Measurements from ENCODE around the gene ELFN1.

Gene ELFN1

DNA sequence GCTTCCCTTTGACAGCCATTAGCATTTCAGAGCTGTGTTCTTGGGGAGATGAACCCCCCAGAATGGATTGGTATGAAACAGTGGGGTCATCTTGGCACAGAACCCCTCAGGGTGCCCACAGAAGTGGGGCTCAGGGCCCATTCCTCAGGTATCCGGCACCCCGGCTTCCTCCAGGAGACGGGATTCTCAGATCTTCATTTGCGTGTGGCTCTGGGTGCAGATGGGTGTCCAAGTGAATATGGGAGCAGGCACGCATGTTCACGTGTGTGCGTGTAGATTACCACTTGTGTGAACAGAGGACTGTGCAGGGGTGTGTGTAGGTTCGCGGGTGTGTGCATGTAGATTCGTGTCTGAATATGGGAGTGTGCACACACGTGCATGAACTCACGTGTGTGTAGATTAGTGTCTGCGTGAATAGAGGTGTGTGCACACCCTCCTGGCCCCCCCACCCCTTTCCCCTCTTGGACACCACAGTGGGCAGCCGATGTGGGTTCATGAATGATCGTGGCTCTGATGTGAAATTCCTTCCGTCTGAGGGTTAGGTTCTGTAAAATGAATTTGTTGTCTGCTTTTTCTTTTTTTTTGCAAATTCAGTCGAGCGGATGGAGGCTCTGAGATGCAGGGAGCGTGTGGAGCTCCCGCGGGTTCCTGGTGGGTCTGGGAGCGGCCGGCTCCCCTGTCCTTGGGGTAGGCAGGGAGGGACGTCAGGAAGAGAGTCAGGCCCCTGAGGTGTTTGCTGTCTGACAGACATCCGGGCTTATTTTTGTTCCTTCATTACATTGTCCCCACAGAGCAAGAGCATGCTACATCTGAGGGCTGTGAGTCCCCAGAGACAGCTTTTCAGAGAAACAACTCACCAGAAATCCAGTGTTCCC is 7.4 kb downstream of the ELFN1 start:
- no peak for DNase-seq

GRCh38 chr7:1678081-1678543 is 8.0 kb downstream of the ELFN1 start:
- no peak for DNase-seq

- DNase-seq = no peak
These were observed 8.7 kb downstream of the ELFN1 start for GRCh38 chr7:1678571-1679325.

GRCh38 chr7:1679326-1679965 is 9.4 kb downstream of the ELFN1 start:
- DNase-seq = no peak

DNA sequence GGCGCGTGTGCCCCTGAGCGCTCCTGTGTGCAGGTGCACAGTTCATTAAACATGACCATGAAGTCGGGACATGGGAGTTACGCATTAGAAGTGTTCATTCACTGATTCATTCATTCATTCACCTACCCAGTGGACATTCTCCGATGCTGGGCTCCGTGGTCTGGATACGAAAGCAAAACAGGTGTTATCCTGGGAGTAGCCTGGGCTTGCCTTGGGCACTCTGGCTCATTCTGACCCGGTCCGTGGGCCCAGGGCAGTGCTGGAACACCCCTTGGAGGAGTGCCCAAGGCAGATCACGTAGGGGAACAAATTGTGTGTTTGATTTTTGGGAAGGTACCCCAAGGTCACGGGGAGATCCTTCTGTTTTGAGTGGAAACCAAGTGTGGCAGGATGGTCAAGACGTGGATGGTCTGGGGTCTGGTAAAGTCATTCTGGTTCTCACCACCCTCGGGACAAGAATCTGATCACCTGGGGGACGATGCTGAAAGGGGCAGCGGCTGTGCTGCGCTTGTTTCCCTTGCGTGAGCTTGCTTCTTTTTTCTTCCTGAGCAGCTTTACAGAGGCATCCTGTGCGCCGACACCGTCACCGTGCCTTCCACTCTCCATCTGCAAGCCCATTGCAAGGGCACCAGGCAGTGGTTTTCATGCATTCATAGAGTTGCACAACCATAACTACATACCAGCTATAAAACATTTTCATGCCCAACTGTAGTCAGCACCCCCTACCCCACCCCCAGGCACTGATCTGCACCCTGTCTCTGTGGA is 10.1 kb downstream of the ELFN1 start:
- no peak for DNase-seq

DNA sequence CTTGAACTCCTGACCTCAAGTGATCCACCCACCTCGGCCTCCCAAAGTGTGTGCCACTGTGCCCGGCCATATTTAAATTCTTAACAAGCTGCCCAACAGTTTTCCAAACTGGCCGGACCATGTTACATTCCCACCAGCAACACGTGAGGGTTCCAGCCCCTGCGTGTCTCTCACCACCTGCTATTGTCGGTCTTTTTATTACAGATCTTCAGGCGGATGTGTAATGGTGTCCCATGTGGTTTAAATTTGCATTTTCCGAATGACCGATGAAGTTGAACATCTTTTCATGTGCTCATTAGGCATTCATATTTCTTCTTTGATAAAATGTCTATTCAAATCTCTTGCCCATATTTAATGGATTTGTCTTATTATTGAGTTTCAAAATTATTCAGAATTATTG is 11.5 kb downstream of the ELFN1 start:
- DNase-seq = no peak

DNA sequence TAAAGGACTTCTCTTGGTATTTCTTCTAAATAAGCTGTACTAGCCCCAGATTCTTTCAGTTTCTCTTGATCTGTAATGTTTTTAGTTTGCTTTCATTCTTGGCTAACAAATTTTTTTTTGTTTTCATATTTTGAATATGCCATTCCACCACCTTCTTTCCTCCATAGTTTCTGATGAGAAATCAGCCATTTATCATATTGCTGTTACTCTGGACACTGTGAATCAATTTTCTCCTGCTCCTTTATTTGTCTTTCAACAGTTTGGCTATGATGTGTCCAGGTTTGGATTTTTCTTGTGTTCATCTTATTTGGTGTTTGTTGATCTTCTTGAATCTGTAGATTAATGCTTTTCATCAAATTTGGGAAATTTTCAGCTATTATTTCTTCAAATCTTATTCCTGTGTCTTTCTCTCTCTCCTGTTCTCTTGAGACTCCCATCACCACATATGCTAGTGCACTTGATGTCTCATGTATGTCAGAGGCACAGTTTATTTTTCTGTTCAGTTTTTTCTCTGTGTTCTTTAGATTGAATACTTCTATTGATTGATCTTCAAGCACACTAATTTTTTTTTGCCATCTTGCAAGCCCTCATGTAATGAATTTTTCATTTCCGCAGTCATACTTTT is 15.0 kb downstream of the ELFN1 start:
- no peak for DNase-seq

- DNase-seq = no peak
These were observed 18.5 kb downstream of the ELFN1 start for GRCh38 chr7:1688542-1688941.

DNA sequence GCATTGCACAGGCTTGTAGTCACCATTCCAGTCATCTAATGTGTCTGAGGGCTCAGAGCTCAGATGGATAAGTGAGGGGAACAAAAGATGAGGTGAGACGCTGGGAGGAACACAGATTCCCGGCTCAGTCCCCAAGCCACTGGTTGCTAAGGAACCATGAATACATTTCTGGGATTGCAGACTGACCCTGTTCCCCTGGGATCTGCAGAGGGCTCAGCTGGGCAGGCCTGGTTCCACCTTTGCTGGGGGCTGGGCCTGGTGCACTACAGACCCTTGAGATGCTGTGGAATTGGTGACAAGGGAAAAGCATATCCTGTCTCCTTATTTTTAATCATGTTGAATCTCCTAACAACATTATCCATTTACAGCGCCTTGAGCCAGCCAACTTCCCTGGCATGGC is 19.2 kb downstream of the ELFN1 start:
- DNase-seq = no peak

- DNase-seq = no peak
These were observed 20.4 kb downstream of the ELFN1 start for GRCh38 chr7:1690359-1690958.

- no peak for DNase-seq
These were observed 21.0 kb downstream of the ELFN1 start for GRCh38 chr7:1691096-1691495.

GRCh38 chr7:1691601-1692514 is 21.8 kb downstream of the ELFN1 start:
- DNase-seq = no peak

DNA sequence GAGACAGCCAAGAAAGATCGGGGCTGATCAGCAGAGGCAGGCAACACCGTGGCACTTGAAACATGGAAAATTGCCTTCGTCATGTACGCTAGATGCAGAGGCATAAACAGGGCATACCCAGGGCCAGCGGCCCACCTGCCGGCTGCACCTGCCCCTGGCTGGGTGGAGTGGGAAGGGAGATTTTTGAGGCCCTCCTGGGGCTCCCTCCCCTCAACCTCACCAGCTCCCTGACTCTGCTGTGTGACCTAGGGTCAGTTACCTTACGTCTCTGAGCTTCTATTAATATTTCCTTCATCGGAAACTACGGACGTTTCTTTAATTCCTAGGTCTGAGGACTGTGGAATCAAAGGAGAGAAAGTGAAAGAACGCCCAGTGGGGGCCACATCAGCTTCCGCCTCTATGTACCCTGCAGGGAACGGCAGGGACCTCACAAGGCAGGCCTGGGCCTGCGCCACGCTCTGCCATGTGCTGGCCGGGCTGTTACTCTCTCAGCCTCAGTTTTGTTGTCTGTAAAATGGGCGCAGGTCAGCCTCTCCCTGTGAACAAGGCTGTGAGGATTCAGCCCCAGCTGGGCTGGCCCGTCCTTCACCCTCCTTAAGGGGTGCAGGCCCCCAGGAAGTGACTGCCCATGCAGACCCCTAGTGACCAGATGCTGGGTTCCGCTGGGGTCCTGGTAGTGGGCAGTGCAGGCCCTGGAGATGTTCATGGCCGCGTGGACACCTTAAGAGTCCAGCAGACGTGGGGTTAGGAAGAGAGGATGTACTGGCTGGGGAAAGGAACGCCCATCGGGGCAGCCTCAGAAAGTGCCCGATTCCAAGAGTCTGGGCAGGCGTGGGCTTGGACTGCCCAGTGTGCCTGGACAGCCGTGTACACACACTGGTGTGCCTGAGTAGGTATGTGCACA is 22.7 kb downstream of the ELFN1 start:
- no peak for DNase-seq

GRCh38 chr7:1693419-1693990 is 23.4 kb downstream of the ELFN1 start:
- DNase-seq = no peak

- peak; percentile 72 for DNase-seq
These were observed 24.0 kb downstream of the ELFN1 start for GRCh38 chr7:1693991-1694524.

- DNase-seq = no peak
These were observed 24.8 kb downstream of the ELFN1 start for GRCh38 chr7:1694611-1695511.

DNA sequence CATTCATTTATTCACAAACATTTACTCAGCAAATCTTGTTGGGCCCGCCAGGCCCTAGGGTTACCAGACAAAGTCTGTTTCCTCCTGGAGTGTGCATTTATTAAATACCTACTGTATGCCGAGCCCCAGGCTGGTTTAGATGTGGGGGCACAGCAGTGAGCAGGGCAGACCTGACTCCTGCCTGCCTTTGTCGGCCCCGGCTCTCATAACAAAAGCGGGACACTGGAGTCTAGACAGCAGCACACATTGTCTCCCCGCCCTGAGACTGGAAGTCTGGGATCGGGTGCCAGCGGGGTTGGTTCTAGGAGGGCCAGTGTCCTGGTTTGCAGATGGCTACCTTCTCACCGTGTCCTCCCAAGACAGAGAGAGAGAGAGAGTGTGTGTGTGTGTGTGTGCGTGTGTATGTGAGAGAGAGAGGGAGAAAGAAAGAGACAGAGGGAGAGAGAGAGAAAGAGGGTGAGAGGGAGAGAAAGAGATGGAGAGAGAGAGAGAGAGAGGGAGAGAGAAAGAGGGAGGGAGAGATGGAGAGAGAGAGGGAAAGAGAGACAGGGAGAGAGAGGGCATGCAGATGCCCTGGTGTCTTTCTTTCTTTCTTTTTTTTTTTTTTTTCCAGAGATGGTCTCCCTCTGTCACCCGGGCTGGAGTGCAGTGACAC is 25.9 kb downstream of the ELFN1 start:
- DNase-seq = no peak
